Measurements from ENCODE around the gene IFITM5.

DNA sequence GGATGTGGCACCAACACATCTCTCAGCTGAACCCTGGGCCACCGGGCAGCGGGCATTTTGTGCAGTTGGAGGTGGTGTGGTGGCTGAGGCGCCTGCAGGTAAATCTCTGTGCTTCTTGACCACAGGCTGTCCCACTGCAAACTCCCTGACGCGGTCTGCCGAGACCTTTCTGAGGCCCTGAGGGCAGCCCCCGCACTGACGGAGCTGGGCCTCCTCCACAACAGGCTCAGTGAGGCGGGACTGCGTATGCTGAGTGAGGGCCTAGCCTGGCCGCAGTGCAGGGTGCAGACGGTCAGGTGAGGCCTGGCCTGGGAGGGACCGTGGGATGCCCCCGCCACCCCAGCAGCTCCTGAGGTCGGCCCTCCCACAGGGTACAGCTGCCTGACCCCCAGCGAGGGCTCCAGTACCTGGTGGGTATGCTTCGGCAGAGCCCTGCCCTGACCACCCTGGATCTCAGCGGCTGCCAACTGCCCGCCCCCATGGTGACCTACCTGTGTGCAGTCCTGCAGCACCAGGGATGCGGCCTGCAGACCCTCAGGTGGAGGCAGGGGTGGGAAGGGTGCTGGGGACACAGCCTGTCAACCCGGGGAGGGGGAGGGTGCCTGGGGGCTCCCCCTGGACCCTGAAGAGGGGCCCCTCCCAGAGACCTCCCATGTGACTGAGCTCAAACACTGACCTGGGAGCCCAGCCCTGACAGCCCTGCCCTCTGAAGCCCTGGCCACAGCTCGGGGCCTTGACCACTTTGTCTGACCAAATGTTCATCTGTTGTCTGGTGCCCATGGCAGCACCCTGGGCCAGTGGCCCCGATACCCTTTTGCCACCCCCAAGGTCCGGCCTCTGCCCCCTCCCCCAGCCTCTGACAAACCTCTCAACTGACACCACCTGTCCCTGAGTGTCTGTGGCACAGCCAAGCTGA, 15.0 kb downstream of the IFITM5 start:
- TF ChIP-seq POLR2AphosphoS5 (IDR thresholded peaks at IDR 0.05; ENCODE audit: low read depth, low read length) (no peak), TAF1 (IDR thresholded peaks at IDR 0.05; ENCODE audit: borderline replicate concordance, insufficient read depth, low read length) (no peak), SIN3A (IDR thresholded peaks at IDR 0.05; ENCODE audit: borderline replicate concordance, insufficient read depth, low read length) (no peak), FOXP2 (optimal IDR thresholded peaks at IDR 0.05; ENCODE audit: borderline replicate concordance, extremely low read depth, extremely low read length, insufficient read depth) (no peak)
- TF ChIP-seq, protein P1, sequence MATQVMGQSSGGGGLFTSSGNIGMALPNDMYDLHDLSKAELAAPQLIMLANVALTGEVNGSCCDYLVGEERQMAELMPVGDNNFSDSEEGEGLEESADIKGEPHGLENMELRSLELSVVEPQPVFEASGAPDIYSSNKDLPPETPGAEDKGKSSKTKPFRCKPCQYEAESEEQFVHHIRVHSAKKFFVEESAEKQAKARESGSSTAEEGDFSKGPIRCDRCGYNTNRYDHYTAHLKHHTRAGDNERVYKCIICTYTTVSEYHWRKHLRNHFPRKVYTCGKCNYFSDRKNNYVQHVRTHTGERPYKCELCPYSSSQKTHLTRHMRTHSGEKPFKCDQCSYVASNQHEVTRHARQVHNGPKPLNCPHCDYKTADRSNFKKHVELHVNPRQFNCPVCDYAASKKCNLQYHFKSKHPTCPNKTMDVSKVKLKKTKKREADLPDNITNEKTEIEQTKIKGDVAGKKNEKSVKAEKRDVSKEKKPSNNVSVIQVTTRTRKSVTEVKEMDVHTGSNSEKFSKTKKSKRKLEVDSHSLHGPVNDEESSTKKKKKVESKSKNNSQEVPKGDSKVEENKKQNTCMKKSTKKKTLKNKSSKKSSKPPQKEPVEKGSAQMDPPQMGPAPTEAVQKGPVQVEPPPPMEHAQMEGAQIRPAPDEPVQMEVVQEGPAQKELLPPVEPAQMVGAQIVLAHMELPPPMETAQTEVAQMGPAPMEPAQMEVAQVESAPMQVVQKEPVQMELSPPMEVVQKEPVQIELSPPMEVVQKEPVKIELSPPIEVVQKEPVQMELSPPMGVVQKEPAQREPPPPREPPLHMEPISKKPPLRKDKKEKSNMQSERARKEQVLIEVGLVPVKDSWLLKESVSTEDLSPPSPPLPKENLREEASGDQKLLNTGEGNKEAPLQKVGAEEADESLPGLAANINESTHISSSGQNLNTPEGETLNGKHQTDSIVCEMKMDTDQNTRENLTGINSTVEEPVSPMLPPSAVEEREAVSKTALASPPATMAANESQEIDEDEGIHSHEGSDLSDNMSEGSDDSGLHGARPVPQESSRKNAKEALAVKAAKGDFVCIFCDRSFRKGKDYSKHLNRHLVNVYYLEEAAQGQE (IDR thresholded peaks at IDR 0.05; ENCODE audit: insufficient read depth in 1 of 2, low read depth in 2 of 2, low read length in 2 of 2) = no peak

All from PFSK-1 (cell line).